Measurements from ENCODE around the gene ZSWIM7. TPM values are rescaled to one million over a fixed set of nuclear protein-coding genes. Genes with fewer than 3 reads are reported as not detected.

Gene ZSWIM7
- 24.2 and 41.1 TPM in 2 replicates for total RNA-seq

- FAIRE-seq (no peak), DNase-seq (ENCODE audit: low read depth) (peak; percentile 89)
- H3K36me3 ChIP-seq (ENCODE audit: control insufficient read depth, insufficient read depth, low read length) = peaks cover 14% of the 10 kb centered on the region
Measured at GRCh38 chr17:15999141-15999973, at the start of gene ZSWIM7, which contains the start of gene TTC19. Gene ZSWIM7 (minus strand): TSS chr17:15999704. CDS start chr17:15999594, 110 bp downstream. Gene TTC19 (plus strand): TSS chr17:15999824. CDS start chr17:15999849, 25 bp downstream.

GRCh38 chr17:16048811-16049449, 49.4 kb upstream of the ZSWIM7 start:
- DNase-seq (ENCODE audit: low read depth) = peak; percentile 41
- no peak for TF ChIP-seq CTCF (IDR thresholded peaks at IDR 0.05; ENCODE audit: insufficient read depth, low read length, severe bottlenecking)
- Histone ChIP-seq H3K27me3 (ENCODE audit: control insufficient read depth, insufficient read depth, low read length) (no peaks in the 10 kb centered on the region), H3K4me3 (ENCODE audit: low read depth, low read length) (no peak overlapping the region), H3K36me3 (ENCODE audit: control insufficient read depth, insufficient read depth, low read length) (peaks cover 11% of the 10 kb centered on the region)
- no peak for FAIRE-seq

More at GRCh38 chr17:15999141-15999973, at the start of gene ZSWIM7, which contains the start of gene TTC19:
- TF ChIP-seq CTCF (IDR thresholded peaks at IDR 0.05; ENCODE audit: insufficient read depth, low read length, severe bottlenecking) = peak; percentile 25
- no peaks in the 10 kb centered on the region for H3K27me3 ChIP-seq (ENCODE audit: control insufficient read depth, insufficient read depth, low read length)
- H3K4me3 ChIP-seq (ENCODE audit: low read depth, low read length) = peak within 1 kb of the TSS; percentile 58

GRCh38 chr17:16046966-16047365, 47.5 kb upstream of the ZSWIM7 start:
- no peak for DNase-seq (ENCODE audit: low read depth)
- FAIRE-seq = no peak
- TF ChIP-seq CTCF (IDR thresholded peaks at IDR 0.05; ENCODE audit: insufficient read depth, low read length, severe bottlenecking) = no peak
- peaks cover 15% of the 10 kb centered on the region for H3K36me3 ChIP-seq (ENCODE audit: control insufficient read depth, insufficient read depth, low read length)
- H3K4me3 ChIP-seq (ENCODE audit: low read depth, low read length) = no peak overlapping the region
- no peaks in the 10 kb centered on the region for H3K27me3 ChIP-seq (ENCODE audit: control insufficient read depth, insufficient read depth, low read length)

- DNase-seq (ENCODE audit: low read depth) = no peak
- H3K27me3 ChIP-seq (ENCODE audit: control insufficient read depth, insufficient read depth, low read length) = no peaks in the 10 kb centered on the region
- H3K36me3 ChIP-seq (ENCODE audit: control insufficient read depth, insufficient read depth, low read length) = peaks cover 20% of the 10 kb centered on the region
- no peak overlapping the region for H3K4me3 ChIP-seq (ENCODE audit: low read depth, low read length)
- no peak for TF ChIP-seq CTCF (IDR thresholded peaks at IDR 0.05; ENCODE audit: insufficient read depth, low read length, severe bottlenecking)
- FAIRE-seq = no peak
Measured at GRCh38 chr17:16044487-16044886, 45.0 kb upstream of the ZSWIM7 start.

GRCh38 chr17:16040710-16041251, 41.3 kb upstream of the ZSWIM7 start:
- DNase-seq (ENCODE audit: low read depth) (no peak), FAIRE-seq (no peak)
- no peak for TF ChIP-seq CTCF (IDR thresholded peaks at IDR 0.05; ENCODE audit: insufficient read depth, low read length, severe bottlenecking)
- H3K36me3 ChIP-seq (ENCODE audit: control insufficient read depth, insufficient read depth, low read length) = peaks cover 24% of the 10 kb centered on the region
- no peak overlapping the region for H3K4me3 ChIP-seq (ENCODE audit: low read depth, low read length)
- H3K27me3 ChIP-seq (ENCODE audit: control insufficient read depth, insufficient read depth, low read length) = no peaks in the 10 kb centered on the region

Measured in bronchial epithelial cell (primary cell).